ENCODE data around the gene ZNF593OS. TPM values are rescaled to one million over a fixed set of nuclear protein-coding genes. Genes with fewer than 3 reads are reported as not detected.

Gene ZNF593OS
- polyA plus RNA-seq, 4 donors, result 0.41 to 1.4 (median 0.71) TPM

DNA sequence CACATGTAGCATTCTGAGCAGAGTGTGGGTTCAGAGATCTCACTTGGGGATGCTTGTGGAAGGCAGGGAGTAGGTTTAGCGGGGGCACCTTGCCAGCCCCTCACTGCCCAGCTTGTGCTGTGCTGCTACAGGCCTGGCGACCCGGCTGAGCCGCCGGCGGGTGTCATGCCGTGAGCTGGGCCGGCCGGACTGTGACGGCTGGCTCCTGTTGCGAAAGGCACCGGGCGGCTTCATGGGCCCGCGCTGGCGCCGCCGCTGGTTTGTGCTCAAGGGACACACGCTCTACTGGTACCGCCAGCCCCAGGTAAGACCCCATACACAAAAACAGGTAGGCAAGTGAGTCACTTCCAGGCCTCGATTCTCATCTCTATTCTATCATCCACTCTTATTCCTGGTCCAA, 13.3 kb upstream of the ZNF593OS start:
- no peak for DNase-seq (ENCODE audit: low read depth in 4 of 4, low spot score in 2 of 4)

DNA sequence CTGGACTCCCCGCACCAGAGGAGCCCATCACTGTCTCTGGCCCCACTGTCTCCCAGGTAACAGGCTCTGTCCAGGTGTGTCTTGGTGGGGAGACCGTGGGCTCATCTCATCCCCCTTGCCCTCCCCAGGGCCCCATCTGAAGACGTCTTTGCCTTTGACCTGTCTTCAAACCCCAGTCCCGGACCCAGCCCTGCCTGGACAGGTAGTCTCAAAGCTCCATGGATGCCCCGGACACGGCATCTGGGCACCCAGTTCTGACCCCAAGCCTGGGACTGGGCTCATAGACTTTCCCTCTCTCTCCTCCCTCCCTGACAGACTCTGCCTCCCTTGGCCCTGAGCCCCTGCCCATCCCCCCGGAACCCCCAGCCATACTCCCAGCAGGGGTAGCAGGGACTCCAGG, 12.5 kb upstream of the ZNF593OS start:
- DNase-seq (ENCODE audit: low read depth in 4 of 4, low spot score in 2 of 4), result no peak

DNA sequence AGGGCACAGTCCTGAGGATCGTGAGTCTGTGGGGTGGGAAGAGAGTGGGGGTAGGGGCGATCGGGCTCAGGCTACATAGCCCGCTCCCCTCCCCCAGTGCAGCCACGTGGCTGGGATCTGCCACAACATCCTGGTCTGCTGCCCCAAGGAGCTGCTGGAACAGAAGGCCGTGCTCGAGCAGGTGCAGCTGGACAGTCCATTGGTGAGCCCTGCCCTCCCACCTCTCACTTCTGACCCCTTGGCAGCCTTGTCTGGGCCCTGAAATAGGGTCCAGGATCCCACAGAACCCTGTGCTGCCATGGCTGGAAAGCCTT, 10.7 kb upstream of the ZNF593OS start:
- no peak for DNase-seq (ENCODE audit: low read depth in 4 of 4, low spot score in 2 of 4)

DNA sequence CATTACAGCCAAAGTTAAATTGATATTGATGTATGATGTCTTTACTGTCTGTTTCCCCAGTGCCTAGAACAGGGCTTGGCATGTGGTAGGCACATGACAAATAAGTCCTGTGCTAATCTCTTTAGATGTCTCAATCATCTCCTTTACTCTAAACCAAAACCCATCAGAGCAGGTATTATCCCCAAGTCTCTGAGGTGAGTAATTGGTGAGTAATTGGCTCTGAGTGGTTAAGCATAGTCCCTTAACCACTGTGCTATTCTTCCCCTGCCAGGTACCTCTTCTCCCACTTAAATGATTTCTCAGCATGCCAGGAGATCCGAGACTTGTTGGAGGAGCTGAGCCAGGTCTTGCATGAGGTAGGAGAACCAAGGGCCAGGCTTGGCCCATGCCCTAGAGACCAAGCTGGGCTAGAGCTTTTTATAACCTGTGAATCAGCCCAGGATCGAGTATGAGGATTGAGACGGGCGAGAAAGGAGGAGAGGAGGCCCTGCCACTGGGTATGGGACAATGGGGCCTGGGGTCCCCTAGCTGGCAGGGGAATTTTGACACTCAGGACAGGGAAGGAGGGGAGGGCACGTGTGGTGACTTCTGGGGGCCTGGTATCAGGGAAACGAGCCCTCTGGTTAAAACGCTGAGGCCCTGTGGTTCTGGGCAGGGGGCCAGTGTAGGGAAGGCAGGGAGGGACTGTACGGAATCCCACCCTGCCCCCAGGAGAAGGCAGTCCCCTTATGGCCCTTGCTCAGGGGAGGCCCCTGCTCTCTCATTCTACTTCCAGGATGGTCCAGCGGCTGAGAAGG, 10.2 kb upstream of the ZNF593OS start:
- no peak for DNase-seq (ENCODE audit: low read depth in 4 of 4, low spot score in 2 of 4)

DNA sequence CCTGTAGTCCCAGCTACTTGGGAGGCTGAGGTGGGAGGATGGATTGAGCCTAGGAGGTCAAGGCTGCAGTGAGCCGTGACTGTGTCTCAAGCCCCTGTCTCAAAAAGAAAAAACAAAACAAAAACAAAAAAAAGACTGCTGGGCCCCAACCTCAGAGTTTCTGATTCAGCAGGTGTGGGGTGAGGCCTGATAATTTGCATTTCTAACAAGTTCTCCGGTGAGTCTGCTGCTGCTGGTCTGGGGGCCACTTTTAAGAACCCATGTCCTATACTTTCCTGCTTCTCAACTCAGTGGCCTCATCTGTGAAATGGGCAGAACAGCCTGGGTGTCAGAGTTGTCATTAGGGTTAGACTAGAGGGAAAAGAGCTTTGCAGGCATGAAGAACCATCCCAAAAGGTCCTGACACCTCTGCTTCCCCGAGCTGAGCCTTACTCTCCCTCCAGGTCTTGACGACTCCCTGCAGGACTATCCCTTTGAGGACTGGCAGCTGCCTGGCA, 8.4 kb upstream of the ZNF593OS start:
- DNase-seq (ENCODE audit: low read depth in 4 of 4, low spot score in 2 of 4), result no peak

GRCh38 chr1:26177182-26177684, 5.6 kb upstream of the ZNF593OS start, which contains the start of gene CNKSR1:
CNKSR1 (plus strand) TSS chr1:26177491; CDS start chr1:26177548, 57 bp downstream.
- DNase-seq (ENCODE audit: low read depth in 4 of 4, low spot score in 2 of 4), result no peak

GRCh38 chr1:26175346-26175745, 3.7 kb upstream of the ZNF593OS start:
- no peak for DNase-seq (ENCODE audit: low read depth in 4 of 4, low spot score in 2 of 4)

- no peak for DNase-seq (ENCODE audit: low read depth in 4 of 4, low spot score in 2 of 4)
These were observed 1.2 kb downstream of the ZNF593OS start for GRCh38 chr1:26170472-26170821.

DNA sequence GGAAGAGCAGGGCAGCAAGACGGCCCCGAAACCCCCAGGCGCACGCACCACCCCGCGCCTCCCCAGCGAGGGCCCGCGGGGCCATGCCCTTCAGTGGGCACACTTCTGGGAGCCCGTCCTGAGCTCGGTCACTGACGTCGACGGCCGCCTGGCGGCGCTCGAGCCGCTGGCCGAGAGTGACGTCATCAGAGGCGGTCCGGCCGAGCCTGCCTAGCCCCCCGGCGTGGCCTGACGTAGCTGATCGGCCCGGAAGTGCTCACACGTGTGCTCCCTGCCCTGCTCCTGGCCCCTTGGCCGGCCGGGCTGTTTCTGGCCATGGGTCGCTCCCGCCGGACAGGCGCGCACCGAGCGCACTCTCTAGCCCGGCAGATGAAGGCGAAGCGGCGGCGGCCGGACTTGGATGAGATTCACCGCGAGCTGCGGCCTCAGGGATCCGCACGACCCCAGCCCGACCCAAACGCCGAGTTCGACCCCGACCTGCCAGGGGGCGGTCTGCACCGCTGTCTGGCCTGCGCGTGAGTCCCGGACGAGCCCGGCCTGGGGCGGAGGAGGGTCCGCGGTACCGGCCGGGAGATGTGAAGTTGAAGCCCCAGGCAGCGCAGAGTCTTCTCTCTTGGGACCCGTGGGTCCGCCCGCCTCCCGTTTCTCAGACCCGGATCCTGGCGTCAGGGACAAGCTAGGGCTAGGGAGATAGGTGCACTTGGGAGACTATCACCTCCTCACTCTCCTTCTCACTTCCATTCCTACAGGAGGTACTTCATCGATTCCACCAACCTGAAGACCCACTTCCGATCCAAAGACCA, 1.8 kb downstream of the ZNF593OS start, which contains the start of gene ZNF593:
Gene ZNF593, plus strand, starts transcription at position 240 of the 803 bp plus-strand sequence. Its CDS starts 76 bp downstream, at position 316.
- no peak for DNase-seq (ENCODE audit: low read depth in 4 of 4, low spot score in 2 of 4)

DNA sequence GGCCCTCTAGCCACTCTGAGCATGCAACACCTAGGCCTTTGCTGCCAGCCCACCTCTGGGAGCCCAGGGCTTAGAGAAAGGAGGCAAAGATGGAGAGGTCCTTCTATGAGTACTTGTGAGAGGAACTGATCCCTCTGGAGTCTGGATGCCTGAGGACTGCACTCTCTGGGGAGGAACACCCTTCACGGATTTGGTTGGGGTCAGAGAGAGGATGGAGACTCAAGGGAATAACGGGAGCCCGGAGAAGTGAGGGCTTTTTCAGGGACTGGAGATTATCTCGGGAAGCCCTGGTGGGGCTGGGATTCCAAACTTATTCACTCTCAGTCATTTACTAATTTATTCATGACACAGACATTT, 2.5 kb downstream of the ZNF593OS start:
- no peak for DNase-seq (ENCODE audit: low read depth in 4 of 4, low spot score in 2 of 4)

- no peak for DNase-seq (ENCODE audit: low read depth in 4 of 4, low spot score in 2 of 4)
These were observed 3.0 kb downstream of the ZNF593OS start, which contains the start of gene C1orf232 for GRCh38 chr1:26168410-26169197. C1orf232 (minus strand) TSS chr1:26168963; CDS start chr1:26168499, 464 bp downstream.

DNA sequence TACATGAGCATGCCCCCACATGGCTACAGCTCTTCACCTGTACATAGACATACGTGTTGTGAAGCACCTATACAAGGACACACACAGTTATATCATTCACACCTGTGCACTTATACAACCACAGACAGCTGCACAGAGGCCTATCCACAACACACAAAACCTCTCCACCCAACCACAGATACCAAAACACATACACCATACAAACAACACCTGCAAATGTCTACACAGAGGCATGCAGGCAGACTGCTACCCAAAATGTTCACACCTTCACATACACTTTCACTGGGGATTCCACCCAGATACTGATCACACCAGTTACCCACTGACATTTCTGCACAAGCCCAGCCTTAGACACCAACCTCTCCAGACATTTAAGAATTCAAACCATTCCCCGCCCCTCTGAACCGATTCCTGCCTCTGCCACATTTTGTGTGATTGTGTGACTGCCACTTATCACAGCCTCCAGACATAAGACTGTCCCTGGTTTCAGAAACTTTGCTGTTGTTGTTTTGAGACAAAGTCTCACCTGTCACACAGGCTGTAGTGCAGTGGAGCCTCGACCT, 4.8 kb downstream of the ZNF593OS start:
- no peak for DNase-seq (ENCODE audit: low read depth in 4 of 4, low spot score in 2 of 4)

- no peak for DNase-seq (ENCODE audit: low read depth in 4 of 4, low spot score in 2 of 4)
These were observed 6.5 kb downstream of the ZNF593OS start for GRCh38 chr1:26164861-26165842.

- DNase-seq (ENCODE audit: low read depth in 4 of 4, low spot score in 2 of 4), result no peak
These were observed 7.4 kb downstream of the ZNF593OS start for GRCh38 chr1:26164036-26164860.

DNA sequence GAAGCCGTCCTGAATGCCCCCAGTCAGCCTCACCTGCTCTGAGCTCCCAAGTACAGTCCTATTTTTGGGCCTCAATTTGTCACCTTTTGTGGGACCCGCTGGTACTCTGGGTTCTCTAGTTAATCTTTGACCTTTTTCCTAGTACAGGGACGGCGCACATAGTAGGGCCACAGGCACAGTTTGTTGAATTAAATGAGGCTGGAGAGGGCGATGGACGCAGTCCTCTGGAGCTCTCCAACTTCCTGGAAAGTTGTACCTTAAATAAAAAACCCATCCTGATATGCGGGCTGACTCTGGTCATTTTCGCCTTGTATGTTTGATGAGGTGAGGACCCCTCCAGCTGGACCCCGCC, 8.0 kb downstream of the ZNF593OS start:
- DNase-seq (ENCODE audit: low read depth in 4 of 4, low spot score in 2 of 4), result no peak

- no peak for DNase-seq (ENCODE audit: low read depth in 4 of 4, low spot score in 2 of 4)
These were observed 9.4 kb downstream of the ZNF593OS start for GRCh38 chr1:26162220-26162709.

DNA sequence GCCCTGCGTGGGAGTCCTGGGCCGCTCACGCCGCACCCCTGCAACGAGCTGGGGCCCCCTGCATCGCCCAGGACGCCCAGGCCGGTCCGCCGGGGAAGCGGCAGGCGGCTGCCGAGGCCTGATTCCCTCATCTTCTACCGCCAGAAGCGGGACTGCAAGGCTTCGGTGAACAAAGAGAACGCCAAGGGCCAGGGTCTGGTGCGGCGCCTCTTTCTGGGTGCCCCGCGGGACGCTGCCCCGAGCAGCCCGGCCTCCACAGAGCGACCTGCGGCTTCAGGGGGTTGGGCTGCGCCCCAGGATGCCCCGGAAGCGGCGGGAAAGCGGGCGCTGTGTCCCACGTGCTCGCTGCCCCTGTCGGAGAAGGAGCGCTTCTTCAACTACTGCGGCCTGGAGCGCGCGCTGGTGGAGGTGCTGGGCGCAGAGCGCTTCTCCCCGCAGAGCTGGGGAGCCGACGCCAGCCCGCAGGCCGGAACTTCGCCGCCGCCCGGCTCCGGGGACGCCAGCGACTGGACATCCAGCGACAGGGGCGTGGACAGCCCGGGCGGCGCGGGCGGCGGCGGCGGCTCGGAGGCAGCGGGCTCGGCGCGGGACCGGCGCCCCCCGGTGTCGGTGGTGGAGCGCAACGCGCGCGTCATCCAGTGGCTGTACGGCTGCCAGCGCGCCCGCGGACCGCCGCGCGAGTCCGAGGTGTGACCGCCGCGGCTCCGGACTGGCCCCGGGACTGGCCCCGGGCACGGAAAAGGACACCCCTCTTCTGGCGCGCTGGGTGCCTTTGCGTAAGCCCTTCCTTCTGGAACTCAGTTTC, 10.0 kb downstream of the ZNF593OS start:
- DNase-seq (ENCODE audit: low read depth in 4 of 4, low spot score in 2 of 4), result no peak

Data from left renal cortex interstitium (tissue), 4 donors.